Measurements from ENCODE around the gene SYNPR.

The SYNPR gene

GRCh38 chr3:63349583-63350573 lies 71.8 kb downstream of the SYNPR start:
- no peak overlapping the region for H3K4me3 ChIP-seq (ENCODE audit: low read depth, low read length)
- TF ChIP-seq CTCF (conservative IDR thresholded peaks at IDR 0.05; ENCODE audit: low read depth, low read length): peak; percentile 94
- peak; percentile 86 for DNase-seq (ENCODE audit: low read depth)

- peak; percentile 83 for DNase-seq (ENCODE audit: low read depth)
- peak; percentile 81 for TF ChIP-seq CTCF (conservative IDR thresholded peaks at IDR 0.05; ENCODE audit: low read depth, low read length)
- no peak overlapping the region for H3K4me3 ChIP-seq (ENCODE audit: low read depth, low read length)
Observed at GRCh38 chr3:63351159-63352007, 73.3 kb downstream of the SYNPR start.

GRCh38 chr3:63352008-63352279 lies 73.8 kb downstream of the SYNPR start:
- TF ChIP-seq CTCF (conservative IDR thresholded peaks at IDR 0.05; ENCODE audit: low read depth, low read length): no peak
- H3K4me3 ChIP-seq (ENCODE audit: low read depth, low read length): no peak overlapping the region
- no peak for DNase-seq (ENCODE audit: low read depth)

GRCh38 chr3:63353383-63353782 lies 75.3 kb downstream of the SYNPR start:
- no peak overlapping the region for H3K4me3 ChIP-seq (ENCODE audit: low read depth, low read length)
- peak; percentile 17 for DNase-seq (ENCODE audit: low read depth)
- TF ChIP-seq CTCF (conservative IDR thresholded peaks at IDR 0.05; ENCODE audit: low read depth, low read length): no peak

GRCh38 chr3:63354160-63354559 lies 76.1 kb downstream of the SYNPR start:
- no peak overlapping the region for H3K4me3 ChIP-seq (ENCODE audit: low read depth, low read length)
- no peak for TF ChIP-seq CTCF (conservative IDR thresholded peaks at IDR 0.05; ENCODE audit: low read depth, low read length)
- no peak for DNase-seq (ENCODE audit: low read depth)

GRCh38 chr3:63355809-63356208 lies 77.7 kb downstream of the SYNPR start:
- no peak for TF ChIP-seq CTCF (conservative IDR thresholded peaks at IDR 0.05; ENCODE audit: low read depth, low read length)
- H3K4me3 ChIP-seq (ENCODE audit: low read depth, low read length): no peak overlapping the region
- DNase-seq (ENCODE audit: low read depth): no peak

Data from choroid plexus epithelial cell (primary cell).